Hippocampal formation (tissue), 2 donors: ENCODE results near the gene PLXDC2.
A peak's percentile ranks its signal among the peaks of the same experiment; 100 is the strongest.
"Not testable (repeated sequence)": the region's sequence is repeated elsewhere in the genome, so short reads cannot be mapped to it uniquely, and the experiment has no call there.

ENCODE experiments used
- DNase-seq, 2 donors: peaks; one replicate each; lab custom pipeline; 2025; lab: John Stamatoyannopoulos, UW

Gene PLXDC2

GRCh38 chr10:19979628-19980027 is 163.4 kb downstream of the PLXDC2 start:
- no peak for DNase-seq

GRCh38 chr10:19983880-19984565 is 167.8 kb downstream of the PLXDC2 start:
- no peak for DNase-seq

- no peak for DNase-seq
These were observed 169.5 kb downstream of the PLXDC2 start for GRCh38 chr10:19985745-19986144.

GRCh38 chr10:19986591-19986990 is 170.4 kb downstream of the PLXDC2 start:
- DNase-seq: no peak

GRCh38 chr10:19987931-19988330 is 171.7 kb downstream of the PLXDC2 start:
- peak in 1 of 2 donors; percentile 69 for DNase-seq

GRCh38 chr10:19993714-19994315 is 177.6 kb downstream of the PLXDC2 start:
- DNase-seq: no peak

- DNase-seq: no peak
These were observed 182.2 kb downstream of the PLXDC2 start for GRCh38 chr10:19998482-19998881.

GRCh38 chr10:19999431-19999830 is 183.2 kb downstream of the PLXDC2 start:
- DNase-seq: no peak

- DNase-seq: not testable (repeated sequence)
These were observed 185.8 kb downstream of the PLXDC2 start for GRCh38 chr10:20002026-20002425.

- no peak for DNase-seq
These were observed 186.4 kb downstream of the PLXDC2 start for GRCh38 chr10:20002657-20003056.

GRCh38 chr10:20004087-20004523 is 187.9 kb downstream of the PLXDC2 start:
- DNase-seq: peak; percentile 7 to 32

- DNase-seq: no peak
These were observed 189.4 kb downstream of the PLXDC2 start for GRCh38 chr10:20005638-20006037.

- peak in 1 of 2 donors; percentile 80 for DNase-seq
These were observed 190.1 kb downstream of the PLXDC2 start for GRCh38 chr10:20006169-20006870.

- DNase-seq: no peak
These were observed 191.2 kb downstream of the PLXDC2 start for GRCh38 chr10:20007426-20007825.

- no peak for DNase-seq
These were observed 197.9 kb downstream of the PLXDC2 start for GRCh38 chr10:20013991-20014750.

GRCh38 chr10:20017961-20018360 is 201.7 kb downstream of the PLXDC2 start:
- DNase-seq: no peak

GRCh38 chr10:20020677-20021076 is 204.4 kb downstream of the PLXDC2 start:
- no peak for DNase-seq

GRCh38 chr10:20029523-20029922 is 213.3 kb downstream of the PLXDC2 start:
- DNase-seq: no peak

GRCh38 chr10:20033476-20033875 is 217.2 kb downstream of the PLXDC2 start:
- DNase-seq: no peak

- DNase-seq: no peak
These were observed 218.5 kb downstream of the PLXDC2 start for GRCh38 chr10:20034732-20035131.

- DNase-seq: no peak
These were observed 223.8 kb downstream of the PLXDC2 start for GRCh38 chr10:20040012-20040411.

GRCh38 chr10:20041931-20042330 is 225.7 kb downstream of the PLXDC2 start:
- DNase-seq: no peak
